Measurements from ENCODE around the gene MYL6. TPM values are rescaled to one million over a fixed set of nuclear protein-coding genes. Genes with fewer than 3 reads are reported as not detected.

MYL6 gene
- total and polyA plus RNA-seq, 9 of the 15 experiments (the other 6 are each of a cell fraction or from before 2014, with no cell fraction given), result 557 to 1,664 (median 958) TPM

- TF ChIP-seq CREB1 (IDR thresholded peaks at IDR 0.05), result peak; percentile 93
- TF ChIP-seq CREB1 (CRISPR knock-in tag; IDR thresholded peaks at IDR 0.05), result peak; percentile 93
- TF ChIP-seq KDM4B (IDR thresholded peaks at IDR 0.05; ENCODE audit: borderline replicate concordance in 2 of 2, low read depth in 1 of 2), result peak in 1 of 2 experiments; percentile 78; a peak in 1 of 4 replicates
- no peak for TF ChIP-seq SREBF1 (IDR thresholded peaks at IDR 0.05; ENCODE audit: borderline replicate concordance, low read depth, low read length)
- TF ChIP-seq KLF13 (tag; IDR thresholded peaks at IDR 0.05; ENCODE audit: borderline replicate concordance, low read depth), result peak; percentile 71; the same call in 1 of the 2 replicates
- no peak for TF ChIP-seq SRSF7 (optimal IDR thresholded peaks at IDR 0.05; ENCODE audit: low read depth, low read length)
- TF ChIP-seq ZNF76 (CRISPR knock-in tag; IDR thresholded peaks at IDR 0.05; ENCODE audit: borderline replicate concordance), result no peak
- no peak for TF ChIP-seq SAP30 (IDR thresholded peaks at IDR 0.05; ENCODE audit: borderline replicate concordance, insufficient read depth, low read depth, low read length, poor library complexity, severe bottlenecking)
- TF ChIP-seq, protein P1, sequence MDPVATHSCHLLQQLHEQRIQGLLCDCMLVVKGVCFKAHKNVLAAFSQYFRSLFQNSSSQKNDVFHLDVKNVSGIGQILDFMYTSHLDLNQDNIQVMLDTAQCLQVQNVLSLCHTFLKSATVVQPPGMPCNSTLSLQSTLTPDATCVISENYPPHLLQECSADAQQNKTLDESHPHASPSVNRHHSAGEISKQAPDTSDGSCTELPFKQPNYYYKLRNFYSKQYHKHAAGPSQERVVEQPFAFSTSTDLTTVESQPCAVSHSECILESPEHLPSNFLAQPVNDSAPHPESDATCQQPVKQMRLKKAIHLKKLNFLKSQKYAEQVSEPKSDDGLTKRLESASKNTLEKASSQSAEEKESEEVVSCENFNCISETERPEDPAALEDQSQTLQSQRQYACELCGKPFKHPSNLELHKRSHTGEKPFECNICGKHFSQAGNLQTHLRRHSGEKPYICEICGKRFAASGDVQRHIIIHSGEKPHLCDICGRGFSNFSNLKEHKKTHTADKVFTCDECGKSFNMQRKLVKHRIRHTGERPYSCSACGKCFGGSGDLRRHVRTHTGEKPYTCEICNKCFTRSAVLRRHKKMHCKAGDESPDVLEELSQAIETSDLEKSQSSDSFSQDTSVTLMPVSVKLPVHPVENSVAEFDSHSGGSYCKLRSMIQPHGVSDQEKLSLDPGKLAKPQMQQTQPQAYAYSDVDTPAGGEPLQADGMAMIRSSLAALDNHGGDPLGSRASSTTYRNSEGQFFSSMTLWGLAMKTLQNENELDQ (CRISPR knock-in tag; IDR thresholded peaks at IDR 0.05; ENCODE audit: borderline replicate concordance), result no peak
- TF ChIP-seq KLF6 (CRISPR knock-in tag; IDR thresholded peaks at IDR 0.05; ENCODE audit: borderline replicate concordance), result no peak
- TF ChIP-seq WHSC1 (IDR thresholded peaks at IDR 0.05; ENCODE audit: low read length), result no peak
- TF ChIP-seq CEBPZ (IDR thresholded peaks at IDR 0.05; ENCODE audit: borderline replicate concordance, low read depth, low read length), result no peak
- TF ChIP-seq ATF4 (CRISPR knock-in tag; IDR thresholded peaks at IDR 0.05), result no peak
- TF ChIP-seq MBD1 (CRISPR knock-in tag; IDR thresholded peaks at IDR 0.05), result no peak
- peak; percentile 82 for TF ChIP-seq L3MBTL2 (IDR thresholded peaks at IDR 0.05)
- TF ChIP-seq ZBTB43 (CRISPR knock-in tag; IDR thresholded peaks at IDR 0.05), result 0 out of 2 replicates have a peak, but pooled peaks have one; percentile 21
These were observed 41.7 kb upstream of the MYL6 start, which contains the start of gene RPL41 (continued) for GRCh38 chr12:56116267-56117081.

Measured in K562 (cell line).